ENCODE data around the gene ARFIP2.

GRCh38 chr11:6459099-6459450 is 22.1 kb downstream of the ARFIP2 start:
- TF ChIP-seq CTCF (IDR thresholded peaks at IDR 0.05 in 8 of 11, conservative IDR thresholded peaks at IDR 0.05 in 3 of 11): no peak
- TF ChIP-seq POLR2A (IDR thresholded peaks at IDR 0.05): no peak

Measured in spleen (tissue), 7 donors.